PC-3 (cell line): Measurements from ENCODE around the gene CCDC196. TPM values are rescaled to one million over a fixed set of nuclear protein-coding genes. Genes with fewer than 3 reads are reported as not detected.
A peak's percentile ranks its signal among the peaks of the same experiment; 100 is the strongest.

Experiments
- ATAC-seq: fragments of 200-7000 bp; cut with Tn5 transposase; 2 replicates; pipeline ENCODE4 v1.9.1; 2020; ENCODE audit warnings: mild to moderate bottlenecking, moderate library complexity
- BruUV-seq: library from RNA; stranded (reverse); fragments of 400-500 nt; replicated peaks from 2 replicates; lab custom pipeline; 2021; lab: Mats Ljungman, UMichigan
- CTCF ChIA-PET: fragments of 300-600 bp; sonication (Branson Sonifier 250); formaldehyde crosslinking; loops from one replicate; lab custom pipeline; 2022; ENCODE audit warnings: antibody characterized with exemption; lab: Charles Lee
- POLR2A ChIA-PET: fragments of 300-600 bp; sonication (Branson Sonifier 250); formaldehyde crosslinking; loops from one replicate; lab custom pipeline; 2022; ENCODE audit warnings: antibody characterized with exemption; ENCODE audit not compliant: unreplicated experiment; lab: Charles Lee
- DNase-seq: peaks from one replicate; pipeline ENCODE4 v3.0.0-alpha.2; 2015
- H2AFZ ChIP-seq: fragments of 300-600 bp; sonication (generic); 2 replicates; pipeline ENCODE4 v1.6.0; 2016; ENCODE audit warnings: antibody characterized with exemption, low read length
- H3F3A ChIP-seq: fragments of 300-600 bp; sonication (generic); one replicate; pipeline ENCODE4 v1.6.0; 2017; ENCODE audit warnings: antibody characterized with exemption, low read length, control low read depth, mild to moderate bottlenecking; ENCODE audit not compliant: unreplicated experiment
- H3K27ac ChIP-seq: fragments of 300-600 bp; sonication (generic); 2 replicates; pipeline ENCODE4 v1.5.1; 2016; ENCODE audit warnings: mild to moderate bottlenecking, low read length
- H3K27me3 ChIP-seq: fragments of 300-600 bp; sonication (generic); 2 replicates; pipeline ENCODE4 v1.6.1; 2016; ENCODE audit warnings: low read length, mixed read lengths
- H3K36me3 ChIP-seq: fragments of 300-600 bp; sonication (generic); 2 replicates; pipeline ENCODE4 v1.6.1; 2016; ENCODE audit warnings: low read depth, mixed run types, low read length, mixed read lengths
- H3K4me1 ChIP-seq: fragments of 300-600 bp; sonication (generic); 2 replicates; pipeline ENCODE4 v1.5.1; 2016; ENCODE audit warnings: low read length; ENCODE audit not compliant: insufficient read depth
- H3K4me2 ChIP-seq: fragments of 300-600 bp; sonication (generic); 2 replicates; pipeline ENCODE4 v1.6.0; 2016; ENCODE audit warnings: low read length
- H3K4me3 ChIP-seq: fragments of 300-600 bp; sonication (generic); 2 replicates; pipeline ENCODE4 v1.5.1; 2016; ENCODE audit warnings: mild to moderate bottlenecking, low read length, mixed read lengths
- H3K79me2 ChIP-seq: fragments of 300-600 bp; sonication (generic); 2 replicates; pipeline ENCODE4 v1.6.1; 2017; ENCODE audit warnings: low read length, mixed read lengths
- H3K9ac ChIP-seq: fragments of 300-600 bp; sonication (generic); 2 replicates; pipeline ENCODE4 v1.6.0; 2016; ENCODE audit warnings: mild to moderate bottlenecking, low read length
- H3K9me2 ChIP-seq: fragments of 300-600 bp; sonication (generic); replicated peaks from 2 replicates; pipeline ENCODE4 v1.6.1; 2016; ENCODE audit warnings: mixed run types, low read length, mixed read lengths
- H3K9me3 ChIP-seq: fragments of 300-600 bp; sonication (generic); 2 replicates; pipeline ENCODE4 v1.6.1; 2016; ENCODE audit warnings: low read length, mixed read lengths
- H4K20me1 ChIP-seq: fragments of 300-600 bp; sonication (generic); 2 replicates; pipeline ENCODE4 v1.6.1; 2016; ENCODE audit warnings: low read length, mixed read lengths
- CTCF ChIP-seq: fragments of 300-600 bp; sonication (generic); conservative IDR thresholded peaks from 2 replicates; pipeline ENCODE4 v1.5.1; 2017; ENCODE audit warnings: antibody characterized with exemption, low read depth, mild to moderate bottlenecking, low read length
- EZH2 ChIP-seq: fragments of 300-600 bp; sonication (generic); IDR thresholded peaks from one replicate; pipeline ENCODE4 v1.6.1; 2017; ENCODE audit warnings: antibody characterized with exemption, mild to moderate bottlenecking, low read length; ENCODE audit not compliant: unreplicated experiment
- EZH2phosphoT487 ChIP-seq: fragments of 300-600 bp; sonication (generic); IDR thresholded peaks from 2 replicates; pipeline ENCODE4 v1.6.1; 2018; ENCODE audit warnings: mild to moderate bottlenecking, antibody characterized with exemption, low read length, borderline replicate concordance
- intact Hi-C: fragments of 100-400 bp; cut with micrococcal nuclease; formaldehyde crosslinking; loops from 2 replicates; pipeline ENCODE4 v1.9.0; 2023
- total RNA-seq: library from RNA; depleted of rRNA; stranded (reverse); fragments of >200 nt; gene quantifications from 2 replicates; pipeline ENCODE4 v1.2.3, GENCODE V29; 2014

CCDC196 gene
- total RNA-seq, 1 experiment from 2014 or later, result not detected

DNA sequence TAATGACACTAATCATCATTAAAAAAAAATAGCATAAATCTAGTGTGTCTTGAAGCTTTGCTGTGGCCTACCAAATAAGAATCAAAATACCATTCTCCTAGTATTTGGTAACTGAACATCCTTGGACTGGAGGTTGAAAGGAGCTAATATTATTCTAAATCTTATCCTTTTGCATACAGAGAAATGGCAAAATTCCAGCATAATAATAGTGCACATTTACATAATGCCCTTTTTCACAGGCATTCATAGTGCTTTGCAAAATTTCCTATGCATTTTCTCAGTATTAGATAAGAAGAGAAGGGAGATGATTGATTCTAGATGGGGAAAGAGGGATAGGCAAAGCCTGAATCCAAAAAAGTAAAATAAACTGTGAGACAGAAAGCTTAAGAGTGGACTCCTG is 13.9 kb upstream of the CCDC196 start:
- Histone ChIP-seq H3K27me3 (no peaks in the 10 kb centered on the region), H3K9me2 (no peaks in the 10 kb centered on the region), H3K4me2 (no peak overlapping the region), H4K20me1 (no peaks in the 10 kb centered on the region), H3K9me3 (peaks cover 10% of the 10 kb centered on the region), H3F3A (no peaks in the 10 kb centered on the region), H3K4me1 (no peaks in the 10 kb centered on the region), H3K9ac (no peak overlapping the region), H3K27ac (no peak overlapping the region), H2AFZ (no peak overlapping the region), H3K36me3 (peaks cover 7% of the 10 kb centered on the region; the same call in 1 of the 2 replicates), H3K4me3 (no peak overlapping the region), H3K79me2 (no peaks in the 10 kb centered on the region)
- intact Hi-C loops, result no loop called here
- ChIA-PET POLR2A (no interaction called here), CTCF (no interaction called here)
- ATAC-seq, result no peak
- TF ChIP-seq CTCF (no peak), EZH2 (no peak), EZH2phosphoT487 (no peak)
- no peak for DNase-seq
- no TSS peak for BruUV-seq

DNA sequence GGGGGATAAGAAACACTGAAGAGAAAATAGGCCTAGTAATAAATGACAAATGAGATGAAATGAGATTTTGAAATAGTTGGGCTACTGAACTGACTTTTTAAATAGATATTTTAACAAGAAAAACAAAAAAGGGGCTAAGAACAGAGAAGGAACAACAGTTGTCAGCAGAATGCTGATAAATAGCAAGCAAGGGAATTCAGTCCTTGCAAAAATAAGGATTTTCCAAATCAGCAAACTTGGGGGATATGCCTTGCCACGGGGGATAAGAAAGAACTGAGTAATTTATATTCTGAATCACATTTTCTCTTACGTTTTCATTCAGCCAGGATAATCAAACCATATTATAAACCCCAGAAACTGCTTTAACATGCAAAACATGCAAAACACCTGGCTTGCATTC is 12.9 kb upstream of the CCDC196 start:
- no peak overlapping the region for H3K4me3 ChIP-seq
- H3K79me2 ChIP-seq, result no peaks in the 10 kb centered on the region
- ChIA-PET POLR2A (no interaction called here), CTCF (no interaction called here)
- H3F3A ChIP-seq, result no peaks in the 10 kb centered on the region
- no peak overlapping the region for H3K27ac ChIP-seq
- H2AFZ ChIP-seq, result no peak overlapping the region
- intact Hi-C loops, result no loop called here
- no peak for ATAC-seq
- no peaks in the 10 kb centered on the region for H3K27me3 ChIP-seq
- H3K9me2 ChIP-seq, result no peaks in the 10 kb centered on the region
- H3K9ac ChIP-seq, result no peak overlapping the region
- no peak for DNase-seq
- TF ChIP-seq EZH2phosphoT487, result no peak
- TF ChIP-seq EZH2, result no peak
- H3K4me1 ChIP-seq, result no peaks in the 10 kb centered on the region
- H4K20me1 ChIP-seq, result no peaks in the 10 kb centered on the region
- H3K36me3 ChIP-seq, result peaks cover 7% of the 10 kb centered on the region; the same call in 1 of the 2 replicates
- H3K4me2 ChIP-seq, result no peak overlapping the region
- no TSS peak for BruUV-seq
- H3K9me3 ChIP-seq, result peaks cover 10% of the 10 kb centered on the region

DNA sequence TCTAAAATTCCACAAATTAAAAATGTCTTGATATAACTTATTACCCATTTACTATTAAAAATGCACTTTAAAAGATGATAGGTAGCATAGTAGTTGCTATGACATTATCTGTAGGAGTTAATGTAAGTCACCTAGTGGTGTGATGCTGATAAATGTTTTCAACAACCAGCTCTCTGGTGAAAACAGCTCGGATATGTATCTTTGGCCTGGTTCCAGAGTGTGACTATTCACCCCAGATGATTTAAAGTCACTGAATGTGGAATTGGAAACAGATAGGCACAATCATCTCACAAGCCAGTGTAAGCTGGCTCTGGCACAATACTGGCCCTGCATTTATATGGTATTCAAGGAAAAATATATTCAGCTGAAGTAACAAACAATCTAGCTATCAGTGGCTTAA is 9.2 kb upstream of the CCDC196 start:
- POLR2A ChIA-PET, result no interaction called here
- peak; percentile 73 for ATAC-seq
- intact Hi-C loops, result no loop called here

More for the DNA sequence above, 9.2 kb upstream of the CCDC196 start:
- CTCF ChIA-PET, result interaction anchor here (1.0 kb wide), 1 partner anchor 118 kb away, joined by 9 read pairs; no protein-coding TSS in a partner anchor
- Histone ChIP-seq H3K4me2 (no peak overlapping the region), H3K36me3 (no peaks in the 10 kb centered on the region), H3K79me2 (no peaks in the 10 kb centered on the region), H3K4me1 (no peaks in the 10 kb centered on the region), H3K9me2 (no peaks in the 10 kb centered on the region), H3K27me3 (no peaks in the 10 kb centered on the region), H3F3A (no peaks in the 10 kb centered on the region), H3K4me3 (no peak overlapping the region), H4K20me1 (no peaks in the 10 kb centered on the region), H3K9me3 (no peaks in the 10 kb centered on the region), H3K27ac (no peak overlapping the region), H2AFZ (no peak overlapping the region), H3K9ac (no peak overlapping the region)
- TF ChIP-seq CTCF, result 0 out of 2 replicates have a peak, but pooled peaks have one; percentile 26
- no peak for TF ChIP-seq EZH2phosphoT487
- peak; percentile 62 for DNase-seq
- no TSS peak for BruUV-seq
